Measurements from ENCODE around the gene MXI1. TPM values are rescaled to one million over a fixed set of nuclear protein-coding genes. Genes with fewer than 3 reads are reported as not detected.
A peak's percentile ranks its signal among the peaks of the same experiment; 100 is the strongest.

The MXI1 gene
- total and polyA plus RNA-seq, 4 donors, result 11.2 to 55.8 (median 18.7) TPM

DNA sequence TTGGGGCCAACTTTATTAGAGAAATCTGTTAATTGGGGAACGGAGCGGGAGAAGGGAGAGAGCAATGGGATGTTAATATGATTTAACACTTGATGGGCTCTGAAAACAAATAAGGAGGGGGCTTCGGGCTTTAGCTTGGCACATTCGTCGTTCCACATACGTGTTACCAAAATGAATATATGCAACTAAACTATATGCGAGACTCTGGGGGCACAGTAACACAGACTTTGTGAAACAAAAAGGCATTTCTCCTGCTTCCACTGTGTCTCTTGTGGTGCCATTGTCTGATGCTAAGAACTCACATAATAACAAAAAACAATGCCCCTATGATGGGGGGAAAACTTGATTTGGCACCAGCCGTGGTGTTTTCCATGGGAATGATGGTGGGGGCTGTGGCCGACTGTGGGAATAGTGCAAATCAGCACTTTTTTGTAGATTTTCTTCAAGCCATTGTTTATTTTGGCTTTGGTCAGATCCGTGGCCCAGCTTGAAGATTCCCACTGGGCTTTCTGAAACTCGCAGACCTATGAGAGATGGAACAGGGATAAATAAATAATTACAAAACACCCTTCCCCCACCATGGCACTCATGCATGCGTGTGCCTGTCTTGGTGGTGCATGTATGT is 2.2 kb upstream of the MXI1 start:
- H3K4me1 ChIP-seq (ENCODE audit: control insufficient read depth in 5 of 5, insufficient read depth in 5 of 5, low read length in 5 of 5), result peaks cover 0 to 4% (median 0%) of the 10 kb centered on the region in 5 donors
- DNase-seq (no peak), ATAC-seq (ENCODE audit: insufficient read depth, low FRiP score) (no peak)
- H3K9ac ChIP-seq (ENCODE audit: insufficient read depth in 1 of 2, low read length in 2 of 2), result no peak overlapping the region
- TF ChIP-seq, protein P1, sequence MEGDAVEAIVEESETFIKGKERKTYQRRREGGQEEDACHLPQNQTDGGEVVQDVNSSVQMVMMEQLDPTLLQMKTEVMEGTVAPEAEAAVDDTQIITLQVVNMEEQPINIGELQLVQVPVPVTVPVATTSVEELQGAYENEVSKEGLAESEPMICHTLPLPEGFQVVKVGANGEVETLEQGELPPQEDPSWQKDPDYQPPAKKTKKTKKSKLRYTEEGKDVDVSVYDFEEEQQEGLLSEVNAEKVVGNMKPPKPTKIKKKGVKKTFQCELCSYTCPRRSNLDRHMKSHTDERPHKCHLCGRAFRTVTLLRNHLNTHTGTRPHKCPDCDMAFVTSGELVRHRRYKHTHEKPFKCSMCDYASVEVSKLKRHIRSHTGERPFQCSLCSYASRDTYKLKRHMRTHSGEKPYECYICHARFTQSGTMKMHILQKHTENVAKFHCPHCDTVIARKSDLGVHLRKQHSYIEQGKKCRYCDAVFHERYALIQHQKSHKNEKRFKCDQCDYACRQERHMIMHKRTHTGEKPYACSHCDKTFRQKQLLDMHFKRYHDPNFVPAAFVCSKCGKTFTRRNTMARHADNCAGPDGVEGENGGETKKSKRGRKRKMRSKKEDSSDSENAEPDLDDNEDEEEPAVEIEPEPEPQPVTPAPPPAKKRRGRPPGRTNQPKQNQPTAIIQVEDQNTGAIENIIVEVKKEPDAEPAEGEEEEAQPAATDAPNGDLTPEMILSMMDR (IDR thresholded peaks at IDR 0.05; ENCODE audit: control extremely low read depth, extremely low read depth), result no peak
- no peaks in the 10 kb centered on the region for H3K27me3 ChIP-seq (ENCODE audit: control insufficient read depth in 3 of 3, insufficient read depth in 3 of 3, low read length in 2 of 3)
- no peak overlapping the region for H3K4me3 ChIP-seq
- no peak overlapping the region for H3K27ac ChIP-seq (ENCODE audit: low read depth in 1 of 2, low read length in 1 of 2)
- no peaks in the 10 kb centered on the region for H3K36me3 ChIP-seq (ENCODE audit: control insufficient read depth in 4 of 4, insufficient read depth in 4 of 4, low read length in 4 of 4)
- 88 to 89% methylated on average over 12 of the region's 12 CpGs for WGBS, 2 donors
- H3K9me3 ChIP-seq (ENCODE audit: control insufficient read depth in 4 of 4, insufficient read depth in 3 of 4, low read length in 3 of 4), result no peaks in the 10 kb centered on the region

DNA sequence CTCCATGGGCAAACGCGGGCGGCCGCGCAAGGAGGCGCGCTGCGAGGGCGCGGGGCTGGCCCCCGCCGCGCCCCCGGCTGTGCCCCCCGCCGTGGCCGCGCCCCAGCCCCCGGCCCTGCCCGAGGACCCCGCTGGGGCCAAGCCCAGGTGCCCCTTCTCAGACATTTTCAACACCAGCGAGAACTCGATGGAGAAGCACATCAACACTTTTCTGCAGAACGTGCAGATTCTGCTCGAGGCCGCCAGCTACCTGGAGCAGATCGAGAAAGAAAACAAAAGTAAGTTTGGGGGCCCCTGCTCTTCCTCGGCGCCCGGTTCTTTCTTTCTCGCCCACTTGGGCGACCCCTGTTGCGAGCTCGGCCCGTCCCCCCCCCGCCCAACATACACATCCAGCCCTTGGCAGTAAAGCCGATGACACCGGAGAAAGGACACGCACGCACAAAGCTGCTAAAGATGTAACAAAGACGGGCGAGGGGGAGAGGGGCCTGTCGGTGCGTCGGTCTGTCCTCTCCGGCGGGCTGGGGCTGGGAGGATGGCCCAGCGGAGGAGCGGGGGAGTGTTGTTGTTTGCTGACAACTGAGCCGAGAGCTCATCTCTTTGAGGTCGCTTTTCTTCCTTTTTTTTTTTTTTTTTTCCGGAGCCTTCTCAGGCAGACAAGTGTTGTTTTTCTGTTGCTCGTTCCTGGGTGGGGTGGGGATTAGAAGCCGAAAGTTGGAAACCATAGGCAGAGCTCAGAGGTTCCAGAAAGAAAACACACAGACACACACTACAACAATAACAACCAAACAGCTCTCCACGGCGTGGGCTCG is 604 bp downstream of the MXI1 start:
- TF ChIP-seq, protein P1 (IDR thresholded peaks at IDR 0.05; ENCODE audit: control extremely low read depth, extremely low read depth), result no peak
- H3K9me3 ChIP-seq (ENCODE audit: control insufficient read depth in 4 of 4, insufficient read depth in 3 of 4, low read length in 3 of 4), result no peaks in the 10 kb centered on the region
- peaks cover 0 to 15% (median 3%) of the 10 kb centered on the region in 5 donors for H3K4me1 ChIP-seq (ENCODE audit: control insufficient read depth in 5 of 5, insufficient read depth in 5 of 5, low read length in 5 of 5)
- no peak for ATAC-seq (ENCODE audit: insufficient read depth, low FRiP score)
- H3K36me3 ChIP-seq (ENCODE audit: control insufficient read depth in 4 of 4, insufficient read depth in 4 of 4, low read length in 4 of 4), result no peaks in the 10 kb centered on the region
- H3K27me3 ChIP-seq (ENCODE audit: control insufficient read depth in 3 of 3, insufficient read depth in 3 of 3, low read length in 2 of 3), result no peaks in the 10 kb centered on the region
- WGBS, 2 donors, result 0 to 1% methylated on average over 49 to 57 of the region's 57 CpGs
- peak overlapping the region in 1 of 2 donors; percentile 91 for H3K9ac ChIP-seq (ENCODE audit: insufficient read depth in 1 of 2, low read length in 2 of 2)
- H3K27ac ChIP-seq (ENCODE audit: low read depth in 1 of 2, low read length in 1 of 2), result peak overlapping the region in 1 of 2 donors; percentile 88
- H3K4me3 ChIP-seq, result peak overlapping the region; percentile 56
- DNase-seq, result peak; percentile 63 to 75 (median 73)

DNA sequence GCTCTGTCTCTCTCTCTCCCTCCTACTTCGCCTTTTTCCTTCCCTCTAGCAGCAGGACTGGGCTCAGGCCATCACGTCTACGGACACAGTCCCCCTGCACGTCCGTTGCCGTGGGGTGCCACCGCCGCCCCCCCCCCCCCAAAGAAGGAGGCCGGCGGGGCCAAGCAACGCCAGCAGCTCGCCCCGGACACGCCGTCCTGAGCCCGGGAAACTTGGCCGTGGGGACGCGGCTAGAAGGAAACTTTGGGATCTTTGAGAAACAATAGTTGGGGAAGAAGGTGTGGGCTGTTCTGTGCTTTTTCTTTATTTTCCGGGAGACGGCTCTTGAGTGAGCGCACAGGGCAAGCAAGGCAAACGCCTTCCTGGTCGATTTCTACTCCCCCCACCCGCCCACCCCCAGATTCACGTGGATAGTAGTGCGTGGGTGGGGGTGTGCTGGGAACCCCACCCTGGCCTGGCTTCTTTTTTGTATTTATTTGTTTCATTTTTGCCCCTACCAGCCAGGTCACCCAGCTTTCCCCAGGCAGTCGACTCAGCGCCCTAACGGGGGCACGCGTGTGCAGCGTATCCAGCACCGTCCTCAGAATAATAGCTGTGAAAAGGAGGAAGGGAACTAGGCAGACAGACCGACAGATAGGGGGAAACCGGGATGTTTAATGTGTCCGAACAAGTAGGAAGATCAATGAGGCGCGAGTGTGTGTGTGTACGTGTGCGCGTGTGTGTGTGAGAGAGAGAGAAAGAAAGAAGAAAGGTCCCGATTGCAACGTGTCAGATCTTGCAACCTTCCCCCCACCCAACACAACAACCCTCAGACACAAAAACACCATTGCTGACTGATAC is 1.4 kb downstream of the MXI1 start:
- Histone ChIP-seq H3K36me3 (ENCODE audit: control insufficient read depth in 4 of 4, insufficient read depth in 4 of 4, low read length in 4 of 4) (no peaks in the 10 kb centered on the region), H3K27ac (ENCODE audit: low read depth in 1 of 2, low read length in 1 of 2) (peak overlapping the region; percentile 51 to 98), H3K4me3 (peak overlapping the region; percentile 43), H3K9ac (ENCODE audit: insufficient read depth in 1 of 2, low read length in 2 of 2) (peak overlapping the region; percentile 39 to 91), H3K9me3 (ENCODE audit: control insufficient read depth in 4 of 4, insufficient read depth in 3 of 4, low read length in 3 of 4) (no peaks in the 10 kb centered on the region), H3K27me3 (ENCODE audit: control insufficient read depth in 3 of 3, insufficient read depth in 3 of 3, low read length in 2 of 3) (no peaks in the 10 kb centered on the region), H3K4me1 (ENCODE audit: control insufficient read depth in 5 of 5, insufficient read depth in 5 of 5, low read length in 5 of 5) (peaks cover 0 to 16% (median 4%) of the 10 kb centered on the region in 5 donors)
- DNase-seq, result peak; percentile 50 to 79 (median 77)
- TF ChIP-seq, protein P1 (IDR thresholded peaks at IDR 0.05; ENCODE audit: control extremely low read depth, extremely low read depth), result no peak
- no peak for ATAC-seq (ENCODE audit: insufficient read depth, low FRiP score)
- WGBS, 2 donors, result 0 to 1% methylated on average over 44 of the region's 44 CpGs

All from lung (tissue), 12 donors.